NCI-H460 (cell line): ENCODE measurements around the gene LYPD6B. TPM values are rescaled to one million over a fixed set of nuclear protein-coding genes. Genes with fewer than 3 reads are reported as not detected.
A peak's percentile ranks its signal among the peaks of the same experiment; 100 is the strongest.

ENCODE experiments used
- DNase-seq: peaks from one replicate; pipeline ENCODE4 v3.0.0-alpha.2; 2016; ENCODE audit warnings: low read depth; ENCODE audit errors: extremely low read depth
- polyA plus RNA-seq: library from polyadenylated mRNA; depleted of rRNA; stranded (reverse); fragments of >200 nt; gene quantifications from 2 replicates; pipeline ENCODE4 v1.2.3, GENCODE V29; 2014; cell fraction: nucleus; rRNA removed
- total RNA-seq: library from RNA; depleted of rRNA; stranded (reverse); fragments of >200 nt; shearing (Covaris generic); gene quantifications from 2 replicates; pipeline ENCODE4 v1.2.3, GENCODE V29; 2014; rRNA removed

LYPD6B gene, protein sequence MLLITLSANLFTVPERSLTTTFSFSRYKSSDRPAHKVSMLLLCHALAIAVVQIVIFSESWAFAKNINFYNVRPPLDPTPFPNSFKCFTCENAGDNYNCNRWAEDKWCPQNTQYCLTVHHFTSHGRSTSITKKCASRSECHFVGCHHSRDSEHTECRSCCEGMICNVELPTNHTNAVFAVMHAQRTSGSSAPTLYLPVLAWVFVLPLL
- total RNA-seq = 0.20 and 0.38 TPM in 2 replicates
- 0.47 and 1.5 TPM in 2 replicates for polyA plus RNA-seq

DNA sequence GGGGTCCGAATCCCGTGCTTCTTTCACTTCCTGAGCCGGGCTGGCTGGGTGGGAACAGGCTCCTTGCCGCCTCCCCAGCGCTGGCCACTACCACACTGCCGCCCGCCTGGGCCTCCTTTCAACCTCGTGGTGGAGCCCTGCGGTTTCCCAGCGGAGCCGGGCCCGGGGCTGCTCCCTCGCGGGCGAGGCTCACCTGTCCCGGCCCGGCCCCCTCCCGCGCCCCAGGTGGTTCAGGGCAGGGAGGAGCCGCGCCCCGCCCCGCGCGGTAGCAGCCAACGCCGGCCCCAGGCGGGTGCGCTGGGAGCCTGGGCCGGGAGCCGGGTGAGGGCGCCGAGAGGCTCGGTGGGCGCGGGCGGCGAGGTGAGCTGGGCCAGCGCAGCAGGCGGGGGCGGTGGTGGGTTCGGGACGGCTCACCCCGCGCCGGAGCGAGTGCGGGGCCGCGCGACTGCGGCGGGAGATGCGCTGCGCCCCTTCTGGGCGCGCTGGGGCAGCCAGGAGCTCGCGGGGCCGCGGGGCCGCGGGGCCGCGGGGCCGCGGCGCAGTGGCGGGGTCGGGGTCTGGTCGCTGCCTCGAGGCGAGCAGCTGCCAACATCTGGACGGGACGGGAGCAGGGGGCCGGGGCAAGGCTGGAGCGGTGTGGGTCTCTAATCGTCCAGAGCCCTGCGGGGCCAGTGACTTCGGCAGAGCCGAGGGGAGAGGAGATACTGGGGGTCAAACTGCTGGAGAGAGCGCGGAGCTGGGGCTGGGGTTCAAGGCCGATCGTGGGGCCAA lies at the start of gene LYPD6B:
LYPD6B (plus strand) TSS at position 258 of the 771 bp plus-strand sequence. CDS start 92,250 bp downstream, outside the sequence.
- DNase-seq = no peak

DNA sequence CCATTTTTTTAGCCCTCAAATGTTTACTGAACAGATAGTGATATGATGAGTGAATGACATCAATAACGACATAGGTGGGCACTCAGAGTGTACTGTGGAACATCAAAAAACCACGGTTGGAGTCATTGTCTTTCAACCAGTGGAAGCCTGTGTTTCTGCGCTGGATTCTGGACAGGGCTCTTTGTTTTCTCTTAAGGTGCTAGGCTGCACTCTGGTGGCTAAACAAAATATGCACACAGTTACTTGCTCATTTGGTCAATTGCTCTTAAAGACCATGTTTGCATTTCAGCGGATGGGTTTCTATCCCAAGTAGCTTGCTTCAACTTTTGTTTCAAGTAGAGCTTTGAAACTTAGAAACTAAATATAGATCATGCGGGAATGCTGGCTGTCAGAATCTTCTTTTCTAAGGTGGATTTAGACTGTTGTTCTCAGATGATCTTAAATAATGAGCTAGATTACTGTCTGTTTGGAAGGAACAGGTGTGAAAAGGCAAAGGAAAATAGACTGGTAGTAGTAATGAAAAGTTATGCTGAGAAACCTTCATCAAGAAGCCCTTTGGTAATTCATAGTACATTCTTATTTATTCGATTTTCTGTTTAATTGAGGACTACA lies 48.5 kb upstream of the LYPD6B start:
- peak; percentile 81 for DNase-seq

DNA sequence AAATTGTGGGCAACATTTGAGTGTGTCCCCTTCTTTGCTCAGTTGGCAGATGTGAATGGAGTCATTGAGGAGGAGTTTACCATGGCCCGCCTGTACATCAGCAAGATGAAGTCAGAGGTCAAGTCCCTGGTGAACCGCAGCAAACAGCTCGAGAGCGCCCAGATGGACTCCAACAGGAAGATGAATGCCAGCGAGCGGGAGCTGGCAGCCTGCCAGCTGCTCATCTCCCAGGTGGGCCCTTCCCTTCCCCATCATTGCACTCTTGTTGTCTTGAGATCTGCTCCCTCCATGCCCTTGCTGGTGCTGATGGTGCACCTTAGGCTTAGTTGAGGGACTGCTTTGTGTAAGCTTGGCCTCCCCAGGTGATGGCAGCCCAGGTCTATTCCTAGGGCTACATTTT lies 47.5 kb upstream of the LYPD6B start:
- DNase-seq = no peak

DNA sequence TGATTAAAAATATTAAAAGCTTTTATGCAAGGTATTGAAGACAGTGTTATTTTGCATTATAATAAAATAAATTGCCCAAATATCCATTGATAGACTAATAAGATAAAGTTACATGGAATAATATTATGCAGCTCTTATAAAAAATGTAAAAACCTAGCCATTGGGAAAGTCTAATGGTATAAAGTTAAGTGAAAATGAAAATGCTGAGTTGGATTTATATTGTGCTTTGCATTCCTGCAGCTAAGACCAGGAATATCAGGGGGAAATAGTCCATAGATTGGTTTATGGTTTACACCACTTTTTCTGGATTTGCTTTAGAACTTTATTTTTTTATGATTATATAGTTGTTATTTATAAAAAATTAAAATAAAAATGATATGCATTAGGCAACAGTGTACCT lies 46.1 kb upstream of the LYPD6B start:
- no peak for DNase-seq

DNA sequence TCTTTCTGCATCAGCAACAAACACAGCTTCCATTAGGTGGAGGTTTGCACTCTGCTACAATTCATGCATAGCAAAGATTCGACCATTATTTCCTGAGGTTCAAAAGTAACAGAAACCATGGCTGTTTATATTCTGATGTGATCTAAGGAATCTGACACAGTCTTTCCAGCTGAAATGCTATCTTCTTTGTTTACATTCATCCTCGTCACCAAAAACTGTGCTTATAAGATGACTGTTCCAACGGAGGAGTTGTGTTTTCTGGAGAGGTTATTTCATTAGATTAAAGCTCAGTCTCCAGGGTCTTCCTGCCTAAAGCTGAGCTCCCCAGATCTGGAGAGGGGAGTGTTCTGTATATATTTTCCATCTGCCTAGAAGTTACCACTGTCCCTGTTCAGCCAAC lies 45.1 kb upstream of the LYPD6B start:
- DNase-seq = no peak

DNA sequence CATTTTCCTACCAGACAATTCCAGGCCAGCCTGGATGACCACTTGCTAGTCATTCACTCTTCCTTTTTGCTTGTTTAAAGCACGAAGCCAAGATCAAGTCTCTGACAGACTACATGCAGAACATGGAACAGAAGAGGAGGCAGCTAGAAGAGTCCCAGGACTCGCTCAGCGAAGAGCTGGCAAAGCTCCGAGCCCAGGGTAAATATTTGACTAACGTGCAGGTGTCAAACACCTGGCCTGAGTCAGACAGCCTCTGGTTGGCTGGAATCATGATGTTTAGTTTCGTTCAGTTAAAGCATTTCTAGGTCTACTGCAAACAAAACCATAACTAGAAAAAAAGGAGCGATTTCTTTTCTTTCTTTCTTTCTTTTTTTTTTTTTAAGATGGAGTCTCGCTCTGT lies 44.2 kb upstream of the LYPD6B start:
- DNase-seq = no peak

DNA sequence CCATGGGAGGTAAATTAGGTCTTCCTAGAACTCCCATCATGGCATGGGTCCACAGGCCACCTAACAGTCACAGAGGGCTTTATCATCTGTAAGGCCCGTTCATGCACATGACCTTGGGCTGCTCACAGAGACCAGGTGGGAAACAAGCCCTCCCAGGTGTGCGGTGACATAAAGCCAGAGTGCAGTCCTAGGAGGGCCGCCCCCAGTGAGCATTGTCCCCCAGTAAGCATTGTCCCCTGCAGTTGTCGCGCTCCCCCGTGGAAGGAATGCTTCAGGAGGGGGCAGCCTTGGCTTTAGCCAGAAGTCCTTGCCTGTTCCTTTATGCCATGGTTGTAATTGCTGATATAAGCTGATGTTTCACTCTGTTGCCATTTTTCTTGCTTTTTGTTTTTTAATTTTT lies 41.7 kb upstream of the LYPD6B start:
- no peak for DNase-seq

DNA sequence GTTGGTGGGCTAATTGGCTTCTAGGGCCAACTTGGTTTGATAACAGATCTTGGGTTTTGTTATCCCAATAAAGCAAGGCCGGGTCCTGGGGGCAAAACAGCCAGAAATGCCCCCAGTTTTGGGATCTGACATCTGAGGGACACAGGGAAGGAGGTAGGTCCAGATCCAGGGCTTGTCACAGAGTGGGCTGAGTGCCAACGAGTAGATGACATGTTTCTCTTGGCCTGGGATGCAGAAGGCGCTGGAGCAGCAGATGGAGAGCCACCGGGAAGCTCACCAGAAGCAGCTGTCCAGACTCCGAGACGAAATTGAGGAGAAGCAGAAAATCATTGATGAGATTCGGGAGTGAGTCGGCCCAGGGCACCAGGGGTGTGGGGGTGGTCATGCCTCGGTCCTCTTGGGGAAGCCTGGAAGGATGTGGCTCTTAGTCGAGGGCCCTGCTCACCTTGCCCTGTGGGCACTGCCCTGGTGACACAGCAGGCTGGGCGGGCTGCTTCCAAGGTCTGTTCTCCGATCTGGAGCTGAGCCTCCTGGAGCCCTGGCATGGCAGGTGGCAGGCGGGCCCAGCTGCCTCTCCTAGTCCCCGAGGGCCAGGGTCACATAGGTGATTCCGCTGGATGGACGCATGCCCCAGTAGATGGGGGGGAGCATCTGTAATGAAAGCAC lies 40.2 kb upstream of the LYPD6B start:
- DNase-seq = no peak

DNA sequence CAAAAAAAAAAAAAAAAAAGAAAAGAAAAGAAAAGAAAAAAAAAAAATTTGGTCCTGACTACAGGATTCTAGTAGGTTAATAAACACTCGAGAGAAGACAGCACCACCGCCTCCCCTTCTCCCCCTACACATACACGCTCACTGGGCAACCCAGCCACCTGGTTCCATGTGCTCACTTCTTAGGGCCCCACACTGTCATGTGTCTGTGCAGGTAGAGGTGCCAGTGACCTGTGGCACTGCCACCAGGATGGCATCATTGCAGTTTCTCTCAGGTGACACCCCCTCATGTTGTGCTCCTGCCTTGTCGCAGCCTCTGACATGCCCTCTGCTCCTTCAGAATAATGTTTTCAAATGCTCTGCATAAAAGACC lies 39.7 kb upstream of the LYPD6B start:
- no peak for DNase-seq

DNA sequence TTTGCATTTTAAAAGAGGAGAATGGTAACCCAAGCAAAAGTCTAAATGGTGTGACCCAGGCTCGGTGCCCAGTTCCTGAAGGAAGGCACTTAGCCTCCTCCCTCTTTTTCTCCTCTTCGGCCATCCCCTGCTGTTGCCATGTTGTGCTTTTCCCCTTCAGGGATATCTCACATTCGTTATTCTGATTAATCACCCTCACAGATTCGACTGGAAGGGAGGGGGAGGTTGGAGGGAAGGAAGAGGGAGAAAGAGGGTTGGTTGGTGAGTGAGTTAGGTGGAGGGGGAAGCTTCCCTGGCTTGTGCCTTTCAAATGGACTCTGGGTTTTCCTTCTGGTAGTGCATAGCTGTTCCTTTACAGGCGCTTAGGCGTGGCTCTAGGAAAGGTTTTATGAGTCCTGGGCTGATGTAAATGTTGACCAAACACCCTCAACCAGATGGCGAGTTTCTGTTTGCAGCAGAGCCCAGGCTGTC lies 39.0 kb upstream of the LYPD6B start:
- DNase-seq = no peak

DNA sequence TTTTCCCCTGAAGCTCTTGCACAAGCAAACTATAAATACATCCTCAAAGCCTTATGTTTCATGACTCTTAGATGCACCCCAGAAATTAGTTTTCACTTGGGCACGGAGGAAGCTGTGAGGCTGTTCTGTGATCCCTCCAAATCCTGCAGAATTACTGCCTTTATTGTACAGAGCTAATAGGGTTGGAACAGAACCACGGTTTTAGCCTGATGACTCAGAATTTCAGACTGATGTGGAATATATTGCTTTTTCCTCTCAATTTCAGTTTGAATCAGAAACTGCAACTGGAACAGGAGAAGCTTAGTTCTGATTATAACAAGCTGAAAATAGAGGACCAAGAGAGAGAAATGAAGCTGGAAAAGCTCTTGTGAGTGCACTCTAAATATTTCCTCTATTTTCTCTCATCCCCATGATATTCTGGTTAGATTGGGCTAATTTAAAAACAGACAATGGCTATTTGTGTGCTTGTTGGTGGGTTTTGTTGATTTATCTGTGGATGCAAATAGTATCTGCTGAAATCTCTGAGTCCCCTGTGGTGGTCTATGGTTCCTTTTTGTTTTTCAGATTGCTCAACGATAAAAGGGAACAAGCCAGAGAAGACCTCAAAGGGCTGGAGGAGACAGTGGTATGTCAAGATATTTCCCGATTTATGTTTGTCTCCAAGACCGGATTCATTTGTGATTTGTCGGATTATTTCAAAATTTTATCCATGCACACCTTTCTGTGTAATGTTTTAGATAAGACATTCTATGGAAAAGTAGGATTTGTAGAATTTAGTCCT lies 38.2 kb upstream of the LYPD6B start:
- no peak for DNase-seq

DNA sequence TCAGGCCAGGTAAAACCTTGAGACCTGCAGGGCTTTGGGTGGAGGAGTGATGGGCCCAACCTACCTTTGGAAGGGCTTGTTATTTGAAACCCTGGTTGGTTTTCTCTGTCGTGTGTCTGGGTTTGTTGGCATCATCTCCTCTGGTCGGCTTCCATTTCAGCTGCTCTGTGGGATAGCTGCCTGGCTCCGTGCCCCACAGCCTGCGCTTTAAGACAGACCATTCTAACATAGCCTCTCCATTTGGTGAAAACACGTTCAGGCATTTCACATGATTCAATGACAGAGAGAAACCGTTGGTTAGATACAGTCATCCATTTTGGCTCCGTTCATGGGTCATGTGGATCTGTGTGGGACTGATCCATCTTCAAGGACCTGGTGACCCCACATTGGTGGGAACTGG lies 37.0 kb upstream of the LYPD6B start:
- DNase-seq = no peak

DNA sequence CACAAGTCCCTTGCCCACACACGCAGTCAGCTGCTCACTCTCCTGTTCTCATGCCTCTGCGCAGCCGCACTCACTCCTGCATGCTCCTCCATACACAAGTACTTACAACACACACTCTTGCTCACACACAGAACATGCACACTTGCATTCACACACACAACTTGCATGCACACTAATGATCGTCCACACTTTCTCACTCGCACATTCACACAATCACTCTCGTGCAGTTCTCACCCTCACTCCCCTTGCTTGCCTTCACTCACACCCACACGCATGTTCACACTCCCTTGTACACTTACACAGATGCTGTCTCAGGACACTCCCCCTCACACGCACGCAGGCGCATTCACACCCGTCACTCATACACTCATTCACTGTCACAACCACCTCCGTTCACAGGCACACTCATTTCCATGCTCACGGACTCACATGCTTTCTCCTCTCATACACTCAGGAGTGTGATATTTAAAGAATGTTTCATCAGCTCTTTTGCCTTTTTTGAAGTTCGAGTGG lies 36.1 kb upstream of the LYPD6B start:
- DNase-seq = no peak

DNA sequence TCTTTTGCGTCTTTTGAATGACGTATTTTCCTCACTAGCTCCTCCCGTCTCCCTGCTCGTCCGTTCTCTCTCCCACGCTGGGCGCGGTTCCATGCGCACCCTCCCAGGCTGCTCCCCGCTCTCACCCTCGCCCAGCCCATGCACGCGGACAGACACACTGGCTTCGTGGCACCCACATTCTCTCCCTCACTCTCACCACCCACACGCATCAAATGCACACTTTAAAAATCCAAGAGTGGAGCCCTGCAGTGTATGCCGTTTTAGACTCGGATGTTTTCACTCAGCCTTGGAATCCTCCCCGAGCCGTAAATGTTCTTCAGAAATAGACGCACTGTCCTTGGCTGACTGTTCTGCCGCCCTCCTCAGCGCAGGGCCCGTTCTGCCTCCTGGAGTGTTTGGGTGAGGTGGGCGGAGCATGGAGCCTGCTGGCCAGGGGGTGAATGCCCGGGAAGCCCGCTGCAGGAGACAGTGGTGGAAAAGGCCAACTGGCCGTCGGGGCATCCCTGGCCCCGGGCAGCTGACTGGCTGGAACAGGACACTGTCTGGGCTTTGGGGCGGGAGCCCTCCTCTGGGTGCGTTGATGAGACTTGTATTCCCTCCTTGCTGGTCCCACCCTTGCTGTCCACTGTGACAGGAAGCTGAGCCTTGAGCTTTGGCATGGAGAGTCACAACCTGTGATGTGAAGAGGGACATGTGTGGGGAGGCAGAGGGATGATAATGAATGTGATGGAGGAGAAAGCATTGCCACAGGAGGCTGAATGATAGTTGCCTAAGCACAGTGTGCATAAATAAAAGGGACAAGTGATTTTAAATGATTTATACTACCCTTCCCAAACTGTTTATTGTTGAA lies 35.4 kb upstream of the LYPD6B start:
- no peak for DNase-seq

DNA sequence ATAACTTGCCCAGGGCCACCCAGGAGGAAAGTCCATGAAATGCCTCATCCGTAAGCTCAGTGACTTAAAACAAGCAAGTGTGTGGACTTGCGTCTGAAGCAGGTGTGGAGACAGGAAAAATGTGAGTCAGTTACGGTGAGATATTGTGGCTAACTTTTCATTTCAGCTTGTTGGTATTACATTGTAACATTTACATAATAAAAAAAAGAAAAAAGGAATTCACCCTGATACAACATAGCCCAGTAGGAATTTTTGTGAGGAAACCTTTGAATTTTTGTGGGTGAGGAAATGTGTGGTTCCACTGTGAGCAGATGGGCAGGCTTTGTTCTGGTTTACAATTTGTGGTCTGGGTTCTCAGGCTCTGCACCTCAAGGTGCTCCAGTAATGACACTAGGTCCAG lies 33.7 kb upstream of the LYPD6B start:
- DNase-seq = no peak

DNA sequence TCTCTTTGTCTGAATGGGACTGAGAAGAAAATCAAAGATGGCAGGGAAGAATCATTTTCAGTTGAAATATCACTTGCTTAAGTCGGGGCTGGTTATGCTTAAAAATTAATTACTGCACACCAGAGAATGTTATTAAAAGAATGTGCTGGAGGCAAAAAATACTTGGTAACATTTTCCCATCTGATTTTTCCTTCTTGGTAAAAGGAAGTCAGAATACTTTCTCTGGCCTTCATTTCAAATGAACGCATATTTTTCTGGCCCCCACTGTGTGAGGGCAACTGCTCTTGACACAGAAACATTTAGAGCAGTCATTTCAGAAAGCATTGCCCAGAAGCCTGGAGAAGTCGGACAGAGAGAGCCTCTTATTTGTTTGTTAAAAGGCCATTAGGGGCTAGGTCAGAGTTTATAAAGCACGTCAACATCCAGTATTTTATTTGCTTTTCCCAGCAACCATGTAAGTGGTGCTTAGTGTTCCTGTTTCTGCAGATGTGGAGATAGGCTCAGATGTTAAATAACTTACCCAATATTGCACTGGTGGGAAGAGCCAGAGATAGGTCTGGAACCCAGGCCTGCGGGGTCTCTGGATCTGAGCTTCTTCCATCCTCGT lies 32.9 kb upstream of the LYPD6B start:
- DNase-seq = no peak

DNA sequence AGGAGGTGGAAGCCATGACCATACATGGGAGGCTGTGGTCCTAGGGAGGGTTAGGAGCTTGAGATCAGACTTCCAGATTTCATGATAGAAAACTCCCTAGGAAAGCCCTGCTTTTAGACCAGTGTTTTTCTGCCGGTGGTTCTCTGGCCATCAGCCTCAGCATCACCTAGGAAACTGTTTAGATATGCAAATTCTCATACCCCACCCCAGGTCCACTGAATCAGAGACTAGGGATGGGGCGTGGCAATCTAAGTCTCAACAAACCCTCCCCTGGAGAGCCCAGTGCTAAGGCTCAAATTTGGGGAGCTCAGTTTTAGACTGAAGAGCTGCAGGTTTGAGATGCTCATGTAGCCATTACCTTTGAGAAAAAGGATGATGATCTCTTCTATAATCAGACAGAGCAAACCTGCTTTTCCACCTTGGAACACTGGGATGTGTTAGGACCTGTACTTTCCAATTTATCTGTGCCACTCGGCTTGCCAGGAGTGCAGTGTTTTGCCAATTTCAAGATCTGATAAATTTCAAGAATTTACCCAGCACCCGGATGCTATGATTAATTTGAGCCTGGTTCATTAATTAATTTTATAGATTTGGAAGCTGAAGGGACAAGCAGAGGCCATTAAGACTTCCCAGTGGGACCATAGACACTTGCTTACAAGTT lies 31.5 kb upstream of the LYPD6B start:
- DNase-seq = no peak

DNA sequence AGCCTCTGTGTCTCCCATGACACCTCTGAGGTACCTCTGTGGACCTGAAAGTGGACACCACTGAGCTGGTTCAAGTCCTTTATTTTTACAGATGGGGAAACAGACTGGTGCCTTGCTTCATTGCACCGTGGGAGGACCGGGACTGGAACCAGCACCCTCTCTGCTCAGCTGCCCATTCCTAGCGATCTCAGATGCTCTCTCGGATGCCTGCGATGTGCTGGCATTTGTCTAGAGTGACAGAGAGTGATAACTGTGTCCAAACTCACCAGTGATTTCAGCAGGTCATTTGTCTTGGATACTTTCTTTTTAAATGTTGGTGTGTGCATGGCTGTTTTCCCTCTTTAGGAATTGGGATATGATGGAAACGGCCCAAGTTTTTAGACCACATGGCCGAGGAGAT lies 30.1 kb upstream of the LYPD6B start:
- DNase-seq = no peak
